Measurements from ENCODE around the gene CD209. TPM values are rescaled to one million over a fixed set of nuclear protein-coding genes. Genes with fewer than 3 reads are reported as not detected.

The CD209 gene
- total and polyA plus RNA-seq, 2 of the 8 experiments (the other 6 are each of a cell fraction or from before 2014, with no cell fraction given) = 0.05 to 0.22 TPM

DNA sequence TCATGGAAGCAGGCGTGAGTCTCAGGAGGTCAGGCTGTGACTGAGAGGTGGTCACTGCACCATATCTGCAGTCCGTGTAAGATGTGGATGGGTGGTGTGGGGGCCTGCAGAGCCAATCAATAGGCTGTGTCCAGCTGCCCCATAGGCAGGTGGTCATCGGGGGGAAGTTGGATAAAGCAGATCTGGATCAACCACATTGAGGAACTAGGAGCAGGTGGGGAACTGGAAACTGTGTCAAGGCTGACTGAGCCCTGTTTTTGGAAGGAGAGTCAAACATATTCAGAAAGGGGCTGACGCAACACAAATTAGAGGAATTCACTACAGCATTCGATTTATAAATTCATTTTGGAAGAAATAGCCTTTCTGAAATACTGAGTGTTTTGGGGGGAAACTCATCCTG, 30.7 kb upstream of the CD209 start:
- Histone ChIP-seq H4K20me1 (replicated peaks in 1 of 2; ENCODE audit: control insufficient read depth in 1 of 2, insufficient read depth in 2 of 2, low read length in 2 of 2) (no peaks in the 10 kb centered on the region), H2BK20ac (ENCODE audit: low read length) (no peak overlapping the region), H3K36me3 (ENCODE audit: control insufficient read depth in 2 of 4, insufficient read depth in 4 of 4, low read length in 3 of 4) (no peaks in the 10 kb centered on the region), H3K23me2 (ENCODE audit: low read depth, low read length) (peaks cover 1% of the 10 kb centered on the region; the same call in 1 of the 2 replicates), H2BK15ac (ENCODE audit: low read length) (no peak overlapping the region), H3K23ac (ENCODE audit: insufficient read length) (no peak overlapping the region), H2BK5ac (ENCODE audit: low read depth, low read length) (no peak overlapping the region), H3K9me3 (ENCODE audit: insufficient read depth in 2 of 2, low read depth in 1 of 2, low read length in 1 of 2) (no peaks in the 10 kb centered on the region; a peak in 1 of 4 replicates), H3K4me3 (ENCODE audit: extremely low read depth in 1 of 4, insufficient read depth in 2 of 4, low read depth in 3 of 4, low read length in 4 of 4) (no peak overlapping the region), H3K4me2 (ENCODE audit: insufficient read depth in 1 of 2, low read depth in 2 of 2, low read length in 2 of 2) (no peak overlapping the region), H2AFZ (ENCODE audit: low read length) (no peak overlapping the region), H3K27ac (ENCODE audit: low read depth, low read length) (no peak overlapping the region), H3K4me1 (replicated peaks in 1 of 4; ENCODE audit: control insufficient read depth in 3 of 4, insufficient read depth in 4 of 4, low read length in 3 of 4) (peaks cover 0 to 2% (median 1%) of the 10 kb centered on the region in 4 experiments; a peak in 1 of 7 replicates), H3K56ac (replicated peaks; ENCODE audit: insufficient read length, low read depth, low read length) (no peak overlapping the region), H3K79me2 (ENCODE audit: control insufficient read depth in 1 of 2, insufficient read depth in 2 of 2, low read length in 2 of 2) (no peaks in the 10 kb centered on the region), H3K18ac (ENCODE audit: extremely low read depth, low read length) (no peak overlapping the region), H4K91ac (replicated peaks; ENCODE audit: insufficient read length, low read length) (no peak overlapping the region), H3K9ac (replicated peaks in 1 of 4; ENCODE audit: extremely low read depth in 1 of 4, low read depth in 3 of 4, low read length in 3 of 4) (no peak overlapping the region), H3K4ac (replicated peaks; ENCODE audit: insufficient read length, low read depth, low read length) (no peak overlapping the region), H3K14ac (ENCODE audit: insufficient read length) (no peak overlapping the region), H4K5ac (ENCODE audit: insufficient read length, low read depth, low read length) (no peak overlapping the region), H3K27me3 (replicated peaks in 1 of 4; ENCODE audit: control insufficient read depth in 3 of 4, extremely low read depth in 1 of 4, insufficient read depth in 3 of 4, low read length in 3 of 4) (no peaks in the 10 kb centered on the region), H2AK5ac (ENCODE audit: low read depth, low read length) (no peak overlapping the region), H4K8ac (ENCODE audit: extremely low read depth, insufficient read depth, low read length) (no peak overlapping the region), H3K79me1 (ENCODE audit: low read depth, low read length) (no peaks in the 10 kb centered on the region), H2BK12ac (ENCODE audit: low read depth, low read length) (no peak overlapping the region), H2BK120ac (replicated peaks; ENCODE audit: low read depth, low read length) (no peak overlapping the region)
- ChIA-PET POLR2A (ENCODE audit: partially characterized antibody) (interaction anchor here (0.6 kb wide), 1 partner anchor 24 kb away, joined by 3 read pairs; no protein-coding TSS in a partner anchor), CTCF (ENCODE audit: partially characterized antibody) (interaction anchor here (0.9 to 1.7 kb wide), 5 partner anchors 11 to 210 kb away, joined by 3 to 4 read pairs (median 4); no protein-coding TSS in a partner anchor)
- DNase-seq (ENCODE audit: low read depth in 1 of 2, low spot score in 2 of 2) (no peak), FAIRE-seq (no peak)
- WGBS, 2 experiments (ENCODE audit: extremely low coverage in 1 of 2, insufficient coverage in 1 of 2, insufficient read length in 1 of 2, insufficient replicate concordance in 2 of 2, low coverage in 1 of 2, low lambda C conversion rate in 2 of 2, missing lambda C conversion rate in 1 of 2) = 90% methylated on average over 5 of the region's 5 CpGs; no CpG with 5 or more reads in 1 of the 2 experiments
- TF ChIP-seq SIX5 (IDR thresholded peaks at IDR 0.05; ENCODE audit: low read depth, low read length) (no peak), SP4 (IDR thresholded peaks at IDR 0.05; ENCODE audit: low read length) (no peak), POU5F1 (IDR thresholded peaks at IDR 0.05; ENCODE audit: low read depth, low read length) (no peak)

All from H1 (cell line).